Esophagus muscularis mucosa (tissue), 3 donors: ENCODE results near the gene POP7.

Experiments used
- CTCF ChIP-seq, 3 experiments: fragments of 200-600 bp in 2 of 3; fragments of 450-650 bp in 1 of 3; sonication (generic) in 2 of 3; IDR thresholded peaks; one replicate each; pipeline ENCODE4 v1.5.1; 2017 to 2019; ENCODE audit warnings: antibody characterized with exemption in 3 of 3, mild to moderate bottlenecking in 2 of 3, moderate library complexity in 1 of 3
- POLR2AphosphoS5 ChIP-seq, 2 donors: sonication (generic); formaldehyde crosslinking; IDR thresholded peaks; one replicate each; pipeline ENCODE4 v1.6.1; 2017; ENCODE audit warnings: antibody characterized with exemption in 2 of 2

DNA sequence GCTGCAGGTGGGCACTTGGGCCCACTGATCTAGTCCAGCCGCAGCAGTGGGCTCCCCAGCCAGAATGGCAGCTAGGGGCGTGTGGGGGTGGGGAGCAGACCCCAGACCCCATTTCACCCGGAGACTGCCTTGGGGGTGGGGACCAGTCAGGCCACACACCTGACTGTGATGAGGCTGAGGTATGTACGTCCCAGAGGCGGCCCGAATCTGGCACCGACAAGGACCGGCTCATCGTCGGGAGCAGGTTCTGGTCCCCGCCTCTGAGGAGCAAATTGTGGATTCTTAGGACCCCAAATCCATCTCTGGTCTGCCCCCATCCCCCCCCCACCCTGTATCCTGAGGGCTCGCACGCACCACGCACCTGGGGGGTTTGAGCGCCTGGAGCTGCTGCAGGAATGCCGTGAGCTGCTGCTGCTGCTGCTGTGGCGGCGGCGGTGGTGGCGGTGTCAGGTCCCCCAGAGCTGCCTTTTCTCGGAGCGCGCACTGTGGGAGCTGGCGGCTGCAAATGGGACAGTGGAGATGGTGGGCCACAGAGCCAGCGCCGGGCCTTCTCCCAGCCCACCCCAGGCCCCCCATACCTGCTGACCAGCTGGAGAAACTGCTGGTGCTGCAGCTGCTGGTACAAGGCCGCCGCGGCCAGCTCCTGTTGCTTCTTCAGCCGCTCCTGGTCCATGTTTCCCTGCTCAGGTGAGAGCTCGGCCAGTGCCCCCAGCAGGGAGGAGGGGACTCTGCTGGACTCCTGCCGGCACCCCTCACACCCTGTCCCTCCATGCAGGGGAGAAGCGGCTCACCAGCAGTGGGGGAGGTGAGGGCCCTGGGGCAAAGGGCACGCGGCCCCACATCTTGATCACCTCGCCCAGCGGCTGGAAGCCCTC lies 22.0 kb upstream of the POP7 start:
- no peak for TF ChIP-seq POLR2AphosphoS5 (IDR thresholded peaks at IDR 0.05)
- TF ChIP-seq CTCF (IDR thresholded peaks at IDR 0.05), result no peak
